Endothelial cell (in vitro differentiated cells): ENCODE results near the gene LRCOL1. TPM values are rescaled to one million over a fixed set of nuclear protein-coding genes. Genes with fewer than 3 reads are reported as not detected.

Experiments
- DNase-seq: peaks from one replicate; pipeline ENCODE4 v3.0.0; 2021; ENCODE audit warnings: low spot score
- H3K27ac Mint-ChIP-seq: one replicate; pipeline ENCODE4 v1.8.0; 2021; ENCODE audit warnings: mixed read lengths, inconsistent platforms; ENCODE audit not compliant: unreplicated experiment
- H3K27me3 Mint-ChIP-seq: one replicate; pipeline ENCODE4 v1.8.0; 2021; ENCODE audit warnings: mild to moderate bottlenecking, moderate library complexity, mixed read lengths, inconsistent platforms; ENCODE audit not compliant: unreplicated experiment
- H3K36me3 Mint-ChIP-seq: one replicate; pipeline ENCODE4 v1.8.0; 2021; ENCODE audit warnings: mild to moderate bottlenecking, low read depth, mixed read lengths, inconsistent platforms; ENCODE audit not compliant: unreplicated experiment
- H3K4me1 Mint-ChIP-seq: one replicate; pipeline ENCODE4 v1.8.0; 2021; ENCODE audit warnings: mild to moderate bottlenecking, mixed read lengths, inconsistent platforms; ENCODE audit not compliant: unreplicated experiment
- H3K4me3 Mint-ChIP-seq: one replicate; pipeline ENCODE4 v1.8.0; 2021; ENCODE audit warnings: mild to moderate bottlenecking, mixed read lengths, inconsistent platforms; ENCODE audit not compliant: unreplicated experiment
- H3K9me3 Mint-ChIP-seq: one replicate; pipeline ENCODE4 v1.8.0; 2021; ENCODE audit warnings: mixed read lengths, inconsistent platforms; ENCODE audit not compliant: unreplicated experiment
- CTCF ChIP-seq: fragments of 200-600 bp; sonication (generic); IDR thresholded peaks from one replicate; pipeline ENCODE4 v1.5.0; 2021; ENCODE audit warnings: antibody characterized with exemption; ENCODE audit not compliant: unreplicated experiment
- total RNA-seq: library from RNA; stranded (reverse); fragmentation: NEBNext Ultra II Directional; extraction: Animal tissue kit (Norgen Biotek cat#: 25700); gene quantifications from one replicate; pipeline ENCODE4 v1.2.1, GENCODE V29; 2021; ENCODE audit not compliant: unreplicated experiment

Gene LRCOL1
- total RNA-seq, 1 donor from 2014 or later: not detected

DNA sequence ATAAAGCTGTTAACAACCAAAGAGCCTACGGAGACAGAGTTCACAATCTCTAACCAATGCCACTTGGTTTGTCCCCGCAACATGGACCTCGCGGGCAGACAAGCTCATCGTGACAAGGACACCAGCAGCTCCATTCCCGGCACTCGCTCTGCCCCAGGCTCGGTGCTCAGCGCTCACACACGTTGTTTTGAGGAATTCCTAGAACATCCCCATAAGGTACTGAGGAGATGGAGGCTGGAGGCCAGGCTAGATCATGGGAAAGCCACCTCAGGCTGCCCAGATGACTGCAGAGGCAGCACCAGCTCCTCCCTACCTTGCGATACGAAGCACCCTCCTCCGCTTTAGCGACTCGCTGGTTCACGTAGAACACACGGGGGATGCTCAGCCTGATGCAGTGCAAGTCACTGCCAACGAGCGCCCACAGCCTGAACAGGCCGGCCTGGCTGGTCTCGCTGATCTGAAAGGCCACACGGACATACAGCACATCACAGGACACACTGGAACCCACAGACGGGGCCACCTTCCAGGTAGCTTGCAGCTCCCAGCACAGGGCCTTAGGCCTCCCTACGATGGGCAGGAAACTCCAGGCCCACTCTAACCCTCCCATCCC is 38.3 kb upstream of the LRCOL1 start:
- H3K27me3 Mint-ChIP-seq: peaks cover 2% of the 10 kb centered on the region
- no peak overlapping the region for H3K27ac Mint-ChIP-seq
- peaks cover 36% of the 10 kb centered on the region for H3K36me3 Mint-ChIP-seq
- H3K4me1 Mint-ChIP-seq: peaks cover 2% of the 10 kb centered on the region
- no peak for TF ChIP-seq CTCF
- DNase-seq: no peak
- H3K4me3 Mint-ChIP-seq: peak overlapping the region; percentile 37
- no peaks in the 10 kb centered on the region for H3K9me3 Mint-ChIP-seq

- no peak for DNase-seq
- no peak for TF ChIP-seq CTCF
- no peak overlapping the region for H3K27ac Mint-ChIP-seq
- peaks cover 2% of the 10 kb centered on the region for H3K27me3 Mint-ChIP-seq
- H3K9me3 Mint-ChIP-seq: no peaks in the 10 kb centered on the region
- H3K36me3 Mint-ChIP-seq: peaks cover 39% of the 10 kb centered on the region
- H3K4me1 Mint-ChIP-seq: peaks cover 2% of the 10 kb centered on the region
- H3K4me3 Mint-ChIP-seq: no peak overlapping the region
Measured at GRCh38 chr12:132647858-132648257, 37.5 kb upstream of the LRCOL1 start.

- H3K27me3 Mint-ChIP-seq: peaks cover 2% of the 10 kb centered on the region
- no peak for TF ChIP-seq CTCF
- H3K4me1 Mint-ChIP-seq: peaks cover under 1% of the 10 kb centered on the region
- no peak overlapping the region for H3K4me3 Mint-ChIP-seq
- peaks cover 37% of the 10 kb centered on the region for H3K36me3 Mint-ChIP-seq
- no peak overlapping the region for H3K27ac Mint-ChIP-seq
- no peak for DNase-seq
- H3K9me3 Mint-ChIP-seq: no peaks in the 10 kb centered on the region
Measured at GRCh38 chr12:132646850-132647249, 36.5 kb upstream of the LRCOL1 start.

GRCh38 chr12:132642846-132643835 is 32.8 kb upstream of the LRCOL1 start:
- TF ChIP-seq CTCF: no peak
- peaks cover 15% of the 10 kb centered on the region for H3K27me3 Mint-ChIP-seq
- H3K4me1 Mint-ChIP-seq: no peaks in the 10 kb centered on the region
- H3K36me3 Mint-ChIP-seq: peaks cover 48% of the 10 kb centered on the region
- H3K9me3 Mint-ChIP-seq: no peaks in the 10 kb centered on the region
- no peak overlapping the region for H3K4me3 Mint-ChIP-seq
- H3K27ac Mint-ChIP-seq: no peak overlapping the region
- no peak for DNase-seq
